ENCODE measurements around the gene REST. TPM values are rescaled to one million over a fixed set of nuclear protein-coding genes. Genes with fewer than 3 reads are reported as not detected.

REST gene
- total RNA-seq, 1 experiment from 2014 or later: 98.1 TPM

DNA sequence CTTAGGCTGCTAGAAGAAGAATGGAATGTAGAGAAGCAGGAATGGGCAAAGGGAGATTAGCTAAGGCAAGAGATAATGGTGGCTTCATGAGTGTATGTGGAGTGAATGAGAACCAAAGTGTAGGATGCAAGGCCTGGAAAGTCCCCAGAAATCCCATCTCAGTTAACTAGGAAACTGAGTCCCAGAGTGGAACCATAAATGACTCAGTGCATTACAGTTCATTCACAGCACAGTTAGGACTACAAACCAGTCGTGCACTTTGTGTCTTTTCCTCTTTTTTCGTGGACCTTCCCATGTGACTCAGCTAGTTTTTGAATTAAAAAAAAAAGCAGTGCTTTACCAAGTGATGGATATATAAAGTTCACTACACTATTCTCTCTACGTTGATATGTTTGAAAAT, 27.7 kb upstream of the REST start:
- peaks cover 12 to 17% of the 10 kb centered on the region in 2 experiments for H3K4me1 Mint-ChIP-seq
- no peak overlapping the region for H2BK20ac ChIP-seq (ENCODE audit: low read depth, low read length, poor library complexity, severe bottlenecking)
- no peaks in the 10 kb centered on the region for H3K79me1 ChIP-seq (ENCODE audit: insufficient read depth, low read depth, low read length, poor library complexity, severe bottlenecking)

More for the DNA sequence above, 27.7 kb upstream of the REST start:
- Mint-ChIP-seq H3K27ac (no peak overlapping the region), H3K9me3 (peaks cover 0 to 4% of the 10 kb centered on the region in 2 experiments; a peak in 2 of 5 replicates), H3K4me3 (no peak overlapping the region), H3K27me3 (ENCODE audit: low read depth) (no peaks in the 10 kb centered on the region; the same call in none of the 2 replicates), H3K36me3 (ENCODE audit: insufficient read depth in 1 of 3, low read depth in 3 of 3) (peaks cover 0 to 1% (median 0%) of the 10 kb centered on the region in 3 experiments; a peak in 1 of 7 replicates)
- H2AFZ ChIP-seq (ENCODE audit: low read length): no peak overlapping the region
- no peak overlapping the region for H2BK12ac ChIP-seq (ENCODE audit: insufficient read length, low read depth, low read length)
- H4K91ac ChIP-seq (ENCODE audit: insufficient read length, low read depth, low read length): no peak overlapping the region
- no peak overlapping the region for H4K5ac ChIP-seq (ENCODE audit: insufficient read length, low read depth, low read length)
- no peak overlapping the region for H2BK120ac ChIP-seq (ENCODE audit: low read depth, low read length, poor library complexity, severe bottlenecking)
- WGBS (ENCODE audit: extremely low coverage, insufficient read length, low lambda C conversion rate): no CpG with 5 or more reads among the region's 3 CpGs
- DNase-seq: no peak
- H3K9me3 ChIP-seq (ENCODE audit: control insufficient read depth, low read depth, low read length): no peaks in the 10 kb centered on the region
- no peaks in the 10 kb centered on the region for H3K23me2 ChIP-seq (ENCODE audit: insufficient read length, low read depth, low read length, poor library complexity, severe bottlenecking)
- H3K18ac ChIP-seq (ENCODE audit: insufficient read length, low read depth, low read length): no peak overlapping the region
- H3K56ac ChIP-seq (ENCODE audit: insufficient read length, low read depth, low read length): no peak overlapping the region
- no peak overlapping the region for H3T11ph ChIP-seq (ENCODE audit: low read length)
- H4K8ac ChIP-seq (replicated peaks; ENCODE audit: insufficient read length, low read depth, low read length): no peak overlapping the region
- no peak overlapping the region for H3K4ac ChIP-seq (ENCODE audit: low read depth, low read length)
- H2BK15ac ChIP-seq (ENCODE audit: low read depth, low read length): no peak overlapping the region
- no peaks in the 10 kb centered on the region for H4K20me1 ChIP-seq (ENCODE audit: control insufficient read depth, insufficient read depth, insufficient read length)
- H3K14ac ChIP-seq (ENCODE audit: insufficient read depth, low read length): no peak overlapping the region
- no peak overlapping the region for H3K9ac ChIP-seq (ENCODE audit: extremely low read depth, insufficient read length, low read length)
- H2AK5ac ChIP-seq (ENCODE audit: insufficient read length, low read length): no peak overlapping the region
- no peak overlapping the region for H3K23ac ChIP-seq (ENCODE audit: insufficient read length, low read depth, low read length)
- H3K27ac ChIP-seq (ENCODE audit: insufficient read length, low read depth, low read length): no peak overlapping the region
- H2BK5ac ChIP-seq (ENCODE audit: insufficient read length, low read length): no peak overlapping the region
- H3K27me3 ChIP-seq (ENCODE audit: insufficient read depth, low read length): no peaks in the 10 kb centered on the region
- TF ChIP-seq, protein P1, sequence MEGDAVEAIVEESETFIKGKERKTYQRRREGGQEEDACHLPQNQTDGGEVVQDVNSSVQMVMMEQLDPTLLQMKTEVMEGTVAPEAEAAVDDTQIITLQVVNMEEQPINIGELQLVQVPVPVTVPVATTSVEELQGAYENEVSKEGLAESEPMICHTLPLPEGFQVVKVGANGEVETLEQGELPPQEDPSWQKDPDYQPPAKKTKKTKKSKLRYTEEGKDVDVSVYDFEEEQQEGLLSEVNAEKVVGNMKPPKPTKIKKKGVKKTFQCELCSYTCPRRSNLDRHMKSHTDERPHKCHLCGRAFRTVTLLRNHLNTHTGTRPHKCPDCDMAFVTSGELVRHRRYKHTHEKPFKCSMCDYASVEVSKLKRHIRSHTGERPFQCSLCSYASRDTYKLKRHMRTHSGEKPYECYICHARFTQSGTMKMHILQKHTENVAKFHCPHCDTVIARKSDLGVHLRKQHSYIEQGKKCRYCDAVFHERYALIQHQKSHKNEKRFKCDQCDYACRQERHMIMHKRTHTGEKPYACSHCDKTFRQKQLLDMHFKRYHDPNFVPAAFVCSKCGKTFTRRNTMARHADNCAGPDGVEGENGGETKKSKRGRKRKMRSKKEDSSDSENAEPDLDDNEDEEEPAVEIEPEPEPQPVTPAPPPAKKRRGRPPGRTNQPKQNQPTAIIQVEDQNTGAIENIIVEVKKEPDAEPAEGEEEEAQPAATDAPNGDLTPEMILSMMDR (conservative IDR thresholded peaks at IDR 0.05): no peak
- H3K79me2 ChIP-seq (ENCODE audit: insufficient read depth, low read length): no peaks in the 10 kb centered on the region
- H3K4me1 ChIP-seq (ENCODE audit: insufficient read depth, low read length): no peaks in the 10 kb centered on the region; the same call in 1 of the 2 replicates
- H3K4me2 ChIP-seq (ENCODE audit: insufficient read depth, insufficient read length, low read length): no peak overlapping the region

Measured in H9 (cell line).